SK-N-MC (cell line): ENCODE data around the gene AP1S1.

Source experiments
- EZH2 ChIP-seq: fragments of 200-600 bp; sonication (generic); IDR thresholded peaks from one replicate; pipeline ENCODE4 v1.6.1; 2017; ENCODE audit warnings: antibody characterized with exemption
- FOXP2 ChIP-seq: optimal IDR thresholded peaks from 2 replicates; pipeline ENCODE3; 2011; ENCODE audit warnings: mild to moderate bottlenecking, moderate library complexity; ENCODE audit not compliant: insufficient read depth; ENCODE audit errors: extremely low read length, control extremely low read depth
- POLR2AphosphoS5 ChIP-seq: IDR thresholded peaks from 2 replicates; pipeline ENCODE4 v1.6.1; 2012; ENCODE audit warnings: mild to moderate bottlenecking, low read depth, low read length, borderline replicate concordance

DNA sequence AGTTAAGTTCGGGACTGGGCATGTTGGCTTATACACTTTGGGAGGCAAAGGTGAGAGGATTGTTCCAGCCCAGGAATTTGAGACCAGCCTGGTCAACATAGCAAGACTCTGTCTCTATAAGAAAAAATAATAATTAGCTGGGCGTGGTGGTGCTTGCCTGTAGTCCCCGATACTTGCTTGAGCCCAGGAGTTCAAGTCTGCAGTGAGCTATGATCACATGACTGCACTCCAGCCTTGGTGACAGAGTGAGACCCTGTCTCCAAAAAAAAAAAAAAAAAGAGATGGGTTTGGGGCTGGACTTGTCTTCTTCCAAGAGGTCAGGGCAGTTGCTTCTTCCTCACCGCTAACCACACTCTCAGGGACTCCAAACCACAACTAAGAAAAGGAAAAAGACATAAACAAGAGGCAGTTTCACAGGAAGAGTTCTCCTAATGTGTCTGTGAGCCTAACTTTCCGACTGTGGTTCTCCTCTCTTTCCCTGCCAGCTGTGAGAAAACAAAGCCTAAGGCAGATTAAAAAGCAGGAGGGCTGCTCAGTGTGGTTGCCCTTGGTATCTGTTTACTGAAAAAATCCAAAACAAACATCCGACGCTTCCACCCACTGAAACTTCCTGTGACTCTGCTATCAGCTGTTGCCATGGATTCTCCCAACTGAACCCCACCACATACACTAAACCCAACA is 29.8 kb upstream of the AP1S1 start:
- TF ChIP-seq POLR2AphosphoS5, result no peak
- no peak for TF ChIP-seq EZH2
- peak; percentile 50 for TF ChIP-seq FOXP2
